HG03135 (cell line): ENCODE measurements around the gene PPP1CC.
"Not testable (repeated sequence)": the region's sequence is repeated elsewhere in the genome, so short reads cannot be mapped to it uniquely, and the experiment has no call there.

Experiments
- ATAC-seq: cut with Tn5 transposase; IDR thresholded peaks from one replicate; pipeline ENCODE4 v1.9.1; 2021; ENCODE audit warnings: mild to moderate bottlenecking, moderate library complexity; ENCODE audit not compliant: unreplicated experiment

PPP1CC gene

DNA sequence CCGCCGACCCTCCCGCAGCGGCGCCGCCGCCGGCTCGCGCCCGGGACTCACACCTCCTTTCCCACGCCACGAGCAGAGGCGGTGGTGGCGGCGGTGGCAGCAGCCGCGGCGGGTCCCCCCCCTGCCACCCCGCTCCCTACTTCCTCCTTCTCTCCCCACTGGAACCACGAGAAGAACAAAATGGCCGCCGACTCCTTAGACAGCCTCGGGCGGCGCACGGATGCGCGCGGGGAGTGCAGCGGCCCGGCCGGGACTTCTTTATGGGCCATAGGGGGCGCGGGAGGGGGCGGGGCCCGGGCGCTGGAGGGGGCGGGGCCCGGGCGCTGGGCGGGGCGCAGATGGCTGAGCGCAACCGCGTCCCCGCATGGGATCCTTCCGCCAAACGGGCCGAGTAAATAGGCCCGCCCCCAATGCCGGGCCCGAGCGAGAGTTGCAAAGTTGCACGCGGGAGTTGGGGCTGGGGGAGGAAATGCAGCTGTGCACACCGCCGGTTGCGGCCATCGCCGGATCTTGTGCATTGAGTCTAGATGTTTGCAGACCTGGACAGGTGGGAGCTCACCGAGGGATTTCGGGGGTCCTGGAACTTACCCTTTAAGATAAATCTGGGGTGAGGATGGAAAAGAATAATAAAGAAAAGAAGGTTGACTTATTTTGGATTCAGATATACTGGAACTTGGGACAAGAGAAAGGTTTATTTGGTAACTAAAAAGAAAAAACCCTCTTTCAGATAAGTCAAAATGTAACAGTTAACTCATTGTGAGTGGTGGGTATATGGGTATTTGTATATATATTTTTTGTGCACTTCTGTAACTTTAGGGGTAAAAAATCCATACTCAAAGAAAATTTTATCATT, at the start of gene PPP1CC:
Gene PPP1CC (minus strand): TSS at position 174 of the 853 bp plus-strand sequence. CDS start 184 bp downstream, outside the sequence.
- peak; percentile 66 for ATAC-seq

DNA sequence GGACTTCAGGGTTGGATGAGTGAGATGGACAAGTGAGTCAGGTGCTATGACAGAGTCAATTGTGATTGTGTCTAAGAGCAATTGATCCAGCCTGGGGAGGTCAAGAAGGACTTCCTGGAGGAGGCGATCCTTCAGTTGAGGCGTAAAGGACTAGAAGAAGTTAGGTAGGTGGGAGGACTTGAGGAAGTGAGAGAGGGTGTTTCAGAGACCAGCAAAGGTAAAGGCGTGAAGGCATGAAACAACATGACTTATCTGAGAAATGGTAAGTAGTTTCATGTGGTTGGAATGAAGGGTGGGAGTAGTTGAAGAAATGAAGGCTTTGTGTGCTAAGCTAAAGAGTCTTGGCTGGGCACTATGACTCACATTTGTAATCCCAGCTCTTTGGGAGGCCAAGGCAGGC, 48.9 kb upstream of the PPP1CC start:
- ATAC-seq: no peak

DNA sequence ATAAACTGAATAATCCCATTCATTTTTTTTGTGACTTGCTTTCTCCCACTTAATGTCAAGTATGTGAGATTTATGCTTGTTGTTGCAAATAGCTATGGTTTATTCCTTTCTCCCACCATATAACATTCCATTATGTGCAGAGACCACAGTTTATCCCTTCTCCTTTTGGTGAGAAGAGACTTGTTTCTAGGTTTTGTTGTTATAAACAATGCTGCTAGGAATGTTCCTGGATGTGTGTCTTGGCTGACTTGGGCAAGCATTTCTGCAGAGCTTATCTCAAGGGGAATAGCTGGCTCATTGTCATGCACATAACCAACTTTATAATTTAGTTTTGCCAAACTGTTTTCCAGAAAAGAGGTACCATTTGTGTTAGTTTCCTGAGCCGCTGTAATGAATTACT, 47.6 kb upstream of the PPP1CC start:
- no peak for ATAC-seq

DNA sequence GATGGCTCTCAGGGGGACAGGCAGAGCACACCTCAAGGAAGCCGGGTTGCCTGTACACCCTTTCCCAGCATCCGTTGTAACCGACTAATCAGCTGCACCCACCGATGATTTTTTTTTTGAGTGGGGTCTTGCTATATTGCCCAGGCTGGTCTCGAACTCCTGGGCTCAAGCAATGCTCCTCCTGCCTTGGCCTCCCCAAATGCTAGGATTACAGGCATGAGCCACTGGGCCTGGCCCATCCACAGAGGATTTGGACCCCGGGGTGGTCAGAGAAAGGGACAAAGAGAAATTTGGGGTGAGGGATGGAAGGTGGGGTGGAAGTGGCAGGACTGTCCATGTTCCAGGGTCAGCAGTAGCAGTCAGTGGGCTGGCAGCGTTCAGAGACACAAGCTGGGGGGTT, 43.3 kb upstream of the PPP1CC start:
- ATAC-seq: no peak

DNA sequence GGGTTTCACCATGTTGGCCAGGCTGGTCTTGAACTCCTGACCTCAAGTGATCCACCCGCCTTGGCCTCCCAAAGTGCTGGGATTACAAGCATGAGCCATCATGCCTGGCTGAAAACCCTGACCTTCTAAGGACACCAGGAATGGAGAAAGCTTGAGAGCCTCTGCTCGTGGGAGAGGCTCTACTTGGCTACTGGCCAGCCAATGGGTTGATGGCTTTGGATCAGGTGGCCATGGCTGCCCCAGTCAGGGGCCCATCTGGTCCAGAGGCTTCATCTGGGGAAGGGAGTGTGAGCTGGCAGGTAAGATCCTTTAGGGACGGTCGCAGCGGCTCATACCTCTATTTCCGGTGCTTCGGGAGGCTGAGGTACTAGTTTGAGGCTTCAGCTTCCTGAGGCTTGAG, 42.5 kb upstream of the PPP1CC start:
- ATAC-seq: no peak

DNA sequence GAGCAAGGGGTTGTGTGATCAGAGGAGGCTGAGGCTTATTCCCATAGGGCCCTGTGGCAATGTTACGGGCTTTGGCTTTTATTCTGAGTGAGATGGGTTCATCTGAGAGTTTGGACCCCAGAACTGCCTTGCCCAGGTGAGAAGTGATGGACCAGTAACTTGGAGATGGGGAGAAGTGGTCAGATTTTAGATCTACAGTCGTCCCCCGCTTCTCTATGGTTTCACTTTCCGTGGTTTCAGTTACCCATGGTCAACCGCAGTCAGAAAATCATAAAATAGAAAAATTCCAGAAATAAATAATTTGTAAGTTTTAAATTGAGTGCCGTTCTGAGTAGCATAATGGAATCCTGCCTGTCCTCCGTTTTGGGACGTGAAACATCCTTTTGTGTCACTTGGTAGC, 40.2 kb upstream of the PPP1CC start:
- ATAC-seq: no peak

DNA sequence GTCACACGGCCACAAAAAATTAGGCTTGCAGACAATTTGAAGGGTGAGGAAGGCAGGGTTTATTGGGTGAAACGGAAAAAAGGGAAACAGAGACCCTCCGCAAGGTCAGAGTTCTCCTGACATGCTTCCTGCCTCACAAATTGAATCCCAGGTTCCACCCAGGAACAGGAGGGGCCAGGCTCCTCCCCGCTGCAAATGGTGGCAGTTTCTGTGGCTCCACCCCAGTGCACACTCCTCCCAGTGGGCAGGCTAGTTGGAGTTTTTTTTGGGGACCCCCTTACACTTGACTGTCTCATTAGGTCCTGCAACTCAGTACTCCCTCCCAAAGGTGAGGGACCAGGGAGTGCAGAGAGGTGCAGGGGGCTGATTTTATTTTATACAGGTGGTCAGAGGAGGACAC, 39.4 kb upstream of the PPP1CC start:
- ATAC-seq: no peak

DNA sequence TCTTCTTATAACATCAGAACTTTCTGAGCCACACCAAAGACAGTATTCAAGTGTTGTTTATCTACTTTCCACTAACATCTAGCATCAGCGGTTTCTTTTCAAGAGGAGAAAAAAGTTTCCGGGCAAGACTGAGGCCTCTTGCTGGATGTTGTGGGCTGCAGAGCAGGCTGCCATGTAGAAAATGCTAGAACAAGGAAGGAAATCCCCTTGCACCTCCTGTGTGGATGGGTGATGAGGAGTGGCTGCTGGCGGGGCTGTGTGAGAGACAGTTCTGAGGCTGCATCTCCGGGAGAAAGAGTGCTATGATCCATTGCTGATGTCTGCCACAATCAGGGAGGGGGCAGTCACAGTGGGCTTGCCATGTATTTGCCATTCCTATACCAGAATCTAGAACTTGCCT, 37.8 kb upstream of the PPP1CC start:
- ATAC-seq: no peak

DNA sequence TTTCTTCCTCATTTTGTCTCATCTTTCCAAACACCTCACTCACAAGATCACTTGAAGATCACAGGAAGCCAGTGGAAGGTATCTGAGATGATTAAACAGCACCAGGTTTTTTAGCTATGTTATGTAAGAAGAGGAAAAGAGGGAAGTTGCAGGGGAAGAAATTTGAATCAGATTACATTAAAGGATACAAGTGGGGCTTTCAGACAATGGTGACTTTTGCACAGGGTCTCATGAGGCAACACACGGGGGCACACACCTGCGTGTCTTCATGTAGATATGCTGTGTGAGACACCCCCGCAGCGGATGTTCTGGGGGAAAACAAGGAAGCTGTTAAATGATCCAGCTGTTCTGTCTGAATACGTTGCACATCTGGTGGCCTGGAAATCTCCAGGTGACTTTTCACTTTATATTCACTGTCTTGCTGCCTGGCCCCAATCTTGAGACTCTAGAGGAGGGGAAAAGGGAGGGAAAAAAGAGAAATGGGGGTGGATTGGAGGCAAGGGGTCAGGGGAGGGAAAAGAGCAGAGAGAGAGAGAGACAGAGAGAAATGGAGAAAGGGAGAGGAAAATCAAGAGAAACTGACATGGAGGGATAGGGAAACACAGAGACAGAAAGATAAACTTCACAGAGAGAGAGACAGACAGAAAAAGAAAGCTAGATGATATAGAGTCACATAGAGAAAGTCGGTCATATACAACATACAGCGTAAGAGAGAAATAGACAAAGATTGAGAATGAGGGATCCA, 36.3 kb upstream of the PPP1CC start:
- no peak for ATAC-seq

DNA sequence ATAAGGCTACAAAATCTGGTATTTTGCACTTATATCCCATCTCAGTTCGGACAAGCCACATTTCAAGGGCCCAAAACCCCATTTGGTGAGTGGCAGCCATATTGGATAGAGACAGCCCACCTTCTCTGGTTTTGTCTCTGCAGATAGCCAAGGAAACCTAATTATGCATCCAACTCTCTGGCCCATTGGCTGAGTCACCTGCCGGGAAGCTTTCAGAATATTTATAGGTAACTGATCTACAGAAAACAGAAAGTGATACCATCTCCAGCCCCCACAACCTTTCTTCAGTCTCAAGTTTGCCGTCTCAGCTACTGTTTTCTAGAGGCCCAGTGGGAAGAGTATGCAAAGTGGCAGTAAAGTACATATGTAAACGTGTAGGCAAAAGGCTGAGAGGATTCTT, 33.7 kb upstream of the PPP1CC start:
- ATAC-seq: peak; percentile 97

DNA sequence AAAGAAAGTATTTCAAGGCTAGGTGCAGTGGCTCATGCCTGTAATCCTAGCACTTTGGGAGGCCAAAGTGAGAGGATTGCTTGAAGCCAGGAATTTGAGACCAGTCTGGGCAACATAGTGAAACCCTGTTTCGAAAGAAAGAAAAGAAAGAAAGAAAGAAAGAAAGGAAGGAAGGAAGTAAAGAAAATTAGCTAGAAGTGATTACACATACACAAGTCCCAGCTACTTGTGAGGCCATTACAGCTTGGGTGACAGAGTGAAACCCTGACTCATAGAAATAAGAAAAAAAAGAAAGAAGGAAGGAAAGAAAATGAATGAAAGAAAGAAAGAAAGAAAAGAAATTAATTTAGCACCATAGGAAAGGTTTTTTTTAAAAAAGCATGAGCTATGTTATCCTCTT, 33.3 kb upstream of the PPP1CC start:
- ATAC-seq: no peak

DNA sequence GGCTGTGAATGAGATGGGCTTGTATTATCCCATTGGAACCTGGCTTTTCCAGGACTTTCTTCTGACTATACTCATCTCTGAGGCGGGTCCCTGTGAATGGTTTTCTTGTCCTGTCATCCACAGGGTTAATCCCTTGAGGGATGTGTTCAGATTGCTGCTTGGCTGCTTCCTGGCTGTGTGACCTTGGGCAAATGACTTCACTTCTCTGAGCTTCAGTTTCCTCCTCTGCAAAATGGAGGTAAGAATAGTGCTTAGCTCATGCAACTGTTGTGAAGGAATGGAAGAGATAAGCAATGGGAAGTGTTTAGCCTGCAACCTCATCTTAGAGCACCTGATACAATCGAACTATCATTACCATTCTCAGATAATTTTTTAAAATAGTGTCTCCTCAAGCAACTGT, 32.1 kb upstream of the PPP1CC start:
- no peak for ATAC-seq

DNA sequence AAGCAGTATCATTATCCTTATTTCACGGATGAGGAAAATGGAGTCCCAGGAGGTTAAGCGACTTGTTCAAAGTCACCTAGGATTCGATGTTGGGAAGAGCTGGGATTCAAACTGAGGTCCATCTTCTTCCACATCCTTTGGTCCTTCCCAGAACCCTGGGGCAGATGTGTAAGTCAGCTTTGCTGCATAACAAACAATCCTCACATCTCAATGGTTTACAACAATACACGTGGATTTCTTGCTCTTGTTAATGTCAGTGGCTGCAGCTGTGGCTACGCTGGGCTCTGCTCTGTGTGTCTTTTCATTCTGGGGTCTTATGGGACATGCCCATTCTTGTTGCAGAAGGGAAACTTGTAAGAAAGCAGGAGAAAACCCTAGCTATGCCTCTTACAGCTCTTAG, 26.3 kb upstream of the PPP1CC start:
- ATAC-seq: no peak

DNA sequence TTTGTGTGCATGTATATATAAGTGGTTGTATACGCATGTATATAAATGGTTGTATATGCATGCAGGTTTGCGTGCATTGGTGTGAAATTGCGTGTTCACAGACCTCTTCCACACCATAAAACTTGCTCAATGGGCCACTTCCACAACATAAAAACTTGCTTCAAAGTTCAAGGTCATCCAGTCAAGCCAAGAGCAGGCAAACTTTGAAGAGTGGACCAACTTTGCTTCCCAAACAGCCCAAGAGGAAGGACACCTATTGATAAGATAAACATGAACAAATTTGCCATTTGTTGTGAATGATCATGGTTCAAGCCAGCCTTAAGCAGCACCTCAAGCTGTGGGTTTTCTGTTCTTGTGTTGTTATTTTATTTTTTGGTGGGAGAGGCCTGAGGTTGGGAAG, 25.2 kb upstream of the PPP1CC start:
- ATAC-seq: no peak

DNA sequence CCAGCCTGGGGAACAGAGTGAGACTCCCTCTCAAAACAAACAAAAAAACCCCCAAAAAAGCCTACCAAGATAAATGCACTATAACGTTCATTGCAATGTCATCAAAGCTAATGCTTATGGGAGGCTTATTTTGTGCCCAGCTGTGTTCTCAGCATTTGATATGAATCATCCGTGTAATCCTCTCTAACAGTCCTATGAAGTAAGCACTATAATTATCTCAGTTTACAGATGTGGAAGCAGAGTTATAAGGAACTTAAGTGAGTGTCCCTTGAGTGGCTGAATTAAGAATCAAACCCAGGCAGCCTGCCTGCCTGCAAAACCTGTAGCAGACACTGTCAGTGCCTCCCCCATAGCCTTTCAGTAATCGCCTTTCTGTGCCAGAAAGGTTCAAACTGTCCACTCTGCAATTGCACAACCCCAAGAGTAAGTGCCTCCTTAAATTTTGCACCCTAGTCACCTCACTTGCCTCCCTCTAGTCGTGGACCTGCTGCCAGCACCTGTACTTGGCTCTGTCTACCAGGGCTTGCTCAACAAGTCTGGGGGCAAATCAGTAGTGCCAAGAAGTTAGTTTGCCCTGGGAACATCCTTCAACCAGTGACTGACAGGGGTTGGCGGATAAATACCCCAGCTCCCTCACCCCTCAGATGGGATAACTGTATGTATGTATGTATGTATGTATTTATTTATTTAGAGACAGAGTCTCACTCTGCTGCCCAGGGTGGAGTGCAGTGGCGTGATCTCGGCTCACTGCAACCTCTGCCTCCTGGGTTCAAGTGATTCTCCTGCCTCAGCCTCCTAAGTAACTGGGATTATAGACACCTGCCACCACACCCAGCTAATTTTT, 23.8 kb upstream of the PPP1CC start:
- no peak for ATAC-seq

DNA sequence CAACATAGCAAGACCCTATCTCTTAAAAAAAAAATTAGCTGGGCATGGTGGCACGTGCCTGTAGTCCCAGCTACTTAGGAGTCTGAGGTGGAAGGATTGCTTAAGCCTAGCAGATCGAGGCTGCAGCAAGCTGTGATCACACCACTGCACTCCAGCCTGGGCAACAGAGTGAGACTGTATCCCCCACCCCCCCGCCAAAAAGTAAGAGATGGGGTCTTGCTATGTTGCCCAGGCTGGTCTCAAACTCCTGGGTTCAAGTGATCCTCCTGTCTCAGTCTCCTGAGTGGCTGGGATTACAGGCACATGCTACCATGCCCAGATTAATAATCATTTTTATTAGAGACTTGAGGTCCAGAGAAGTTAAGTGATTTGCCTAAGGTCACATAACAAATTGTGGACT, 22.9 kb upstream of the PPP1CC start:
- not testable (repeated sequence) for ATAC-seq

DNA sequence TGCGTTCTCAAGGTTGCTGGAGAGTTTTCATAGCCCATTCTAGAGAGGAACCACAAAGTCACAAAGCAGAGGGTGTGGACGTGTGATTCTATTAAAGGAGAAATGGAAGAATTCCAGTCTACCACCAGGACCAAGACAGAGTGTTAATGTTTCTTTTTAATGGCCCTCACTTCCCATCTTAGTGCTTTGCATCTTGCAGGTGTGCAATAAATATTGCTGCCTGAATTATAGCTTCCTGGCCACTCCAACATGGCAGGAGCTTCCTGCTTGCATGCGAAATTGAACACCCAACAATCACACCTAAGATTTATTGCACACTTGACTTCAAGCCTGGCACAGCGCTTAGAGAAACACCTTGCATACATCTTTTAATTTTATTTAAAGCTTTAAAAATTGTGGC, 22.4 kb upstream of the PPP1CC start:
- ATAC-seq: no peak

DNA sequence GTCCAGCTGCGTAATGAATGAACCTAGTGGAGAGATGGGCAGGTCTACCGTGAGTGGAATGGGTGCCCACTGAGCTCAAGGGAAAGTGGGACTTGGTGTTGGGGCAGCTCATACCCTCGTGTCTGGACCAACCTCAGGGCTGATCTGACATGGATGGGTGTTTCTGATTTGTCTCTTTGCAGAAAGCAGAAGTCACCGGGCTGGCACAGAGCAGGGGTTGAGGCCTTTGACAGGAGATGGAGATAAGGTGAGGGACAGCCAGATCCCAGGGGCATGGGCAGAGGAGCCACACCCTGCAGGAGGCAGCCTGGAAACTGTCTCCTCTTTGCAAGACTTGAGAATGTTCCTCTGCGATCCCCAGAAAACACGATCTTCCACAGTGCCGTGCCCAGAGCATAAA, 20.9 kb upstream of the PPP1CC start:
- ATAC-seq: no peak

DNA sequence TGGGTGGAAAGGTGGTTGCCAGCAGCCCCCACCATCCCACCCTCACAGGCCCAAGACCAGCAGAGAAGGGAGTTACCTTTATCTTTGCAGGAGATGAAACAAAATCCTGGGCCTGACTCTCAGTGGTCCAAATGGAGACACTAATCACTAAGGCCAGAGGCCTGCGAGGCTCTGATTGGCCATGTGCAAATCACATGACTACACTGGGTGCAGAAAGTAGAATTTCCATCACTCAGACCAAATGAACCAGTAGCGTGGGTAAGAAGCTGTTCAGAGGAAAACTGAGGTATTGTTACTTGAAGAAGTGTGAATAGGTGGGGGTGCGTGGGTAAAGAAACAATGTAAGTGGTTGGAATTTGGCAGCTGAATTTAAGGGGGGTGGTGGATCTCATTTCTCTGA, 20.2 kb upstream of the PPP1CC start:
- no peak for ATAC-seq

DNA sequence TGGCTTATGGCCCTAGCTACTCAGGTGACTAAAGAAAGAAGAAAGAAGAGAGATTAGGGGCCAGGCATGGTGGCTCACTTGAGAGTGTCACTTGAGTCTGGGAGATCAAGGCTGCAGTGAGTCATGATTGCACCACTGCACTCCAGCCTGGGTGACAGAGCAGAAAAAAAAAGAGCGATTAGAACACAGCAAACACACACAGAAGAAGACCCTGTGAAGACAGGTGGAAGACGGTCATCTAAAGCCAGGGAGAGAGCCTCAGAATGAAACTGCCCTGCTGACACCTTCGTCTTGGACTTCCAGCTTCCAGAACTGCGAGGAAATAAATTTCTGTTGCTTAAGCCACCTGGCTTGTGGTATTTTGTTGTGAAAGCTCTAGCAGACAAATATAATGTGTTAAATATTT, 17.5 kb upstream of the PPP1CC start:
- no peak for ATAC-seq

DNA sequence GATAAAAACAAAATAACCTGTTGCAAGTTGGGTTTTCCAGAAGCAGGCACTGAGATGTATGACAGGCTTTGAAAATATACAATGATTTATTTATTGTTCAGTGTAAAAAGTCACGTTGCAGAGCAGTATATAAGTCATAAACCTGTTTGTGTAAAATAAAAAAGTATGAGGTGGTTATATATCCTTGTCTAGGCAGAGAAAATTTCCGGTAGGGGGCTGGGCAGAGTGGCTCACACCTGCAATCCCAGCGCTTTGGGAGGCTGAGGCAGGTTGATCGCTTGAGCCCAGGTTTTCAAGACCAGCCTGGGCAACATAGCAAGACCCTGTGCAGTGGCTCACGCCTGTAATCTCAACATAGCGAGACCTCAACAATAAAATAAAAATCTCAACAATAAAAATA, 16.2 kb upstream of the PPP1CC start:
- no peak for ATAC-seq
